Measurements from ENCODE around the gene TSPAN33. TPM values are rescaled to one million over a fixed set of nuclear protein-coding genes. Genes with fewer than 3 reads are reported as not detected.

The TSPAN33 gene
- total and polyA plus RNA-seq, 10 of the 15 experiments (the other 5 are each of a cell fraction or from before 2014, with no cell fraction given): 12.0 to 123 (median 86.3) TPM

DNA sequence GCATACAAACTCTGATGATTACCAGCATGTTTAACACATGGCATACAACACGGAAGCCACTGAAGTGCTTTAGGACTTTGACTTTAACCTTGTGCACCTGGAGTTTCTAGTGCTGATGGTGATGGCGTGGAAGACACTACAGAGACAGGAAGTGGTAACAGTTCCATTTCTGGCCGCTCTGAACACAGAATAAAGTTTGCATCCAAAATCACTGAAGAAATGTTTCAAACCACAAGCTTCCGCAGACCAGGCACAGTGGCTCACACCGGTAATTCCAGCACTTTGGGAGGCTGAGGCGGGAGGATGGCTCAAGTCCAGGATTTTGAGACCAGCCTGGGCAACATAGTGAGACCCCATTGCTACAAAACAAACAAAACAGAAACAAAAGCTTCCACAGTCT, 49.2 kb upstream of the TSPAN33 start (continued):
- no peak for TF ChIP-seq KDM1A (IDR thresholded peaks at IDR 0.05; ENCODE audit: borderline replicate concordance)
- no peak for TF ChIP-seq RFX5 (IDR thresholded peaks at IDR 0.05; ENCODE audit: low read depth, low read length)
- no peak for TF ChIP-seq NR2F1 (conservative IDR thresholded peaks at IDR 0.05)
- peak; percentile 66 for TF ChIP-seq SPI1 (IDR thresholded peaks at IDR 0.05; ENCODE audit: borderline replicate concordance, insufficient read depth, low read depth, low read length)
- TF ChIP-seq NFIC (IDR thresholded peaks at IDR 0.05; ENCODE audit: low read depth, low read length): peak; percentile 82
- TF ChIP-seq, protein P1, sequence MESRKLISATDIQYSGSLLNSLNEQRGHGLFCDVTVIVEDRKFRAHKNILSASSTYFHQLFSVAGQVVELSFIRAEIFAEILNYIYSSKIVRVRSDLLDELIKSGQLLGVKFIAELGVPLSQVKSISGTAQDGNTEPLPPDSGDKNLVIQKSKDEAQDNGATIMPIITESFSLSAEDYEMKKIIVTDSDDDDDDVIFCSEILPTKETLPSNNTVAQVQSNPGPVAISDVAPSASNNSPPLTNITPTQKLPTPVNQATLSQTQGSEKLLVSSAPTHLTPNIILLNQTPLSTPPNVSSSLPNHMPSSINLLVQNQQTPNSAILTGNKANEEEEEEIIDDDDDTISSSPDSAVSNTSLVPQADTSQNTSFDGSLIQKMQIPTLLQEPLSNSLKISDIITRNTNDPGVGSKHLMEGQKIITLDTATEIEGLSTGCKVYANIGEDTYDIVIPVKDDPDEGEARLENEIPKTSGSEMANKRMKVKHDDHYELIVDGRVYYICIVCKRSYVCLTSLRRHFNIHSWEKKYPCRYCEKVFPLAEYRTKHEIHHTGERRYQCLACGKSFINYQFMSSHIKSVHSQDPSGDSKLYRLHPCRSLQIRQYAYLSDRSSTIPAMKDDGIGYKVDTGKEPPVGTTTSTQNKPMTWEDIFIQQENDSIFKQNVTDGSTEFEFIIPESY (IDR thresholded peaks at IDR 0.05): no peak
- TF ChIP-seq MEF2A (IDR thresholded peaks at IDR 0.05; ENCODE audit: insufficient read depth, low read depth, low read length): peak; percentile 59; the same call in 1 of the 2 replicates
- TF ChIP-seq SMAD1 (IDR thresholded peaks at IDR 0.05; ENCODE audit: low read depth, partially characterized antibody): no peak
- no peak for TF ChIP-seq FOS (IDR thresholded peaks at IDR 0.05; ENCODE audit: borderline replicate concordance, extremely low read depth, insufficient read length)
- peak; percentile 62; the same call in 1 of the 2 replicates for TF ChIP-seq GABPA (IDR thresholded peaks at IDR 0.05; ENCODE audit: low read depth)
- peak; percentile 22 for TF ChIP-seq SP1 (IDR thresholded peaks at IDR 0.05; ENCODE audit: low read depth, low read length)
- no peak for TF ChIP-seq MYB (IDR thresholded peaks at IDR 0.05; ENCODE audit: borderline replicate concordance, low read depth, low read length)
- TF ChIP-seq, protein P2, sequence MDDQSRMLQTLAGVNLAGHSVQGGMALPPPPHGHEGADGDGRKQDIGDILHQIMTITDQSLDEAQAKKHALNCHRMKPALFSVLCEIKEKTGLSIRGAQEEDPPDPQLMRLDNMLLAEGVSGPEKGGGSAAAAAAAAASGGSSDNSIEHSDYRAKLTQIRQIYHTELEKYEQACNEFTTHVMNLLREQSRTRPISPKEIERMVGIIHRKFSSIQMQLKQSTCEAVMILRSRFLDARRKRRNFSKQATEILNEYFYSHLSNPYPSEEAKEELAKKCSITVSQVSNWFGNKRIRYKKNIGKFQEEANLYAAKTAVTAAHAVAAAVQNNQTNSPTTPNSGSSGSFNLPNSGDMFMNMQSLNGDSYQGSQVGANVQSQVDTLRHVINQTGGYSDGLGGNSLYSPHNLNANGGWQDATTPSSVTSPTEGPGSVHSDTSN (IDR thresholded peaks at IDR 0.05; ENCODE audit: insufficient replicate concordance, low read depth, low read length): no peak
- no peak for TF ChIP-seq TCF7 (IDR thresholded peaks at IDR 0.05; ENCODE audit: borderline replicate concordance)
- no peak for TF ChIP-seq ZNF384 (IDR thresholded peaks at IDR 0.05; ENCODE audit: borderline replicate concordance, low read depth, low read length)
- TF ChIP-seq, protein P3, sequence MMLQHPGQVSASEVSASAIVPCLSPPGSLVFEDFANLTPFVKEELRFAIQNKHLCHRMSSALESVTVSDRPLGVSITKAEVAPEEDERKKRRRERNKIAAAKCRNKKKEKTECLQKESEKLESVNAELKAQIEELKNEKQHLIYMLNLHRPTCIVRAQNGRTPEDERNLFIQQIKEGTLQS (IDR thresholded peaks at IDR 0.05; ENCODE audit: borderline replicate concordance, extremely low read depth, low read depth, low read length): no peak
- no peak for TF ChIP-seq NR2C2 (IDR thresholded peaks at IDR 0.05; ENCODE audit: borderline replicate concordance, control insufficient read depth, insufficient read length, low read depth)
- no peak for TF ChIP-seq ZNF622 (IDR thresholded peaks at IDR 0.05)
- TF ChIP-seq GATAD2B (conservative IDR thresholded peaks at IDR 0.05; ENCODE audit: low read depth): no peak
- no peak for TF ChIP-seq SIX5 (IDR thresholded peaks at IDR 0.05; ENCODE audit: low read depth, low read length, severe bottlenecking)
- TF ChIP-seq WRNIP1 (IDR thresholded peaks at IDR 0.05; ENCODE audit: borderline replicate concordance, low read depth, low read length): no peak
- TF ChIP-seq TBL1XR1 (IDR thresholded peaks at IDR 0.05; ENCODE audit: low read depth, low read length): no peak
- no peak for TF ChIP-seq CHD4 (IDR thresholded peaks at IDR 0.05)
- TF ChIP-seq CHD1 (IDR thresholded peaks at IDR 0.05; ENCODE audit: low read depth, low read length): no peak
- TF ChIP-seq YBX1 (IDR thresholded peaks at IDR 0.05): no peak
- TF ChIP-seq, protein P4, sequence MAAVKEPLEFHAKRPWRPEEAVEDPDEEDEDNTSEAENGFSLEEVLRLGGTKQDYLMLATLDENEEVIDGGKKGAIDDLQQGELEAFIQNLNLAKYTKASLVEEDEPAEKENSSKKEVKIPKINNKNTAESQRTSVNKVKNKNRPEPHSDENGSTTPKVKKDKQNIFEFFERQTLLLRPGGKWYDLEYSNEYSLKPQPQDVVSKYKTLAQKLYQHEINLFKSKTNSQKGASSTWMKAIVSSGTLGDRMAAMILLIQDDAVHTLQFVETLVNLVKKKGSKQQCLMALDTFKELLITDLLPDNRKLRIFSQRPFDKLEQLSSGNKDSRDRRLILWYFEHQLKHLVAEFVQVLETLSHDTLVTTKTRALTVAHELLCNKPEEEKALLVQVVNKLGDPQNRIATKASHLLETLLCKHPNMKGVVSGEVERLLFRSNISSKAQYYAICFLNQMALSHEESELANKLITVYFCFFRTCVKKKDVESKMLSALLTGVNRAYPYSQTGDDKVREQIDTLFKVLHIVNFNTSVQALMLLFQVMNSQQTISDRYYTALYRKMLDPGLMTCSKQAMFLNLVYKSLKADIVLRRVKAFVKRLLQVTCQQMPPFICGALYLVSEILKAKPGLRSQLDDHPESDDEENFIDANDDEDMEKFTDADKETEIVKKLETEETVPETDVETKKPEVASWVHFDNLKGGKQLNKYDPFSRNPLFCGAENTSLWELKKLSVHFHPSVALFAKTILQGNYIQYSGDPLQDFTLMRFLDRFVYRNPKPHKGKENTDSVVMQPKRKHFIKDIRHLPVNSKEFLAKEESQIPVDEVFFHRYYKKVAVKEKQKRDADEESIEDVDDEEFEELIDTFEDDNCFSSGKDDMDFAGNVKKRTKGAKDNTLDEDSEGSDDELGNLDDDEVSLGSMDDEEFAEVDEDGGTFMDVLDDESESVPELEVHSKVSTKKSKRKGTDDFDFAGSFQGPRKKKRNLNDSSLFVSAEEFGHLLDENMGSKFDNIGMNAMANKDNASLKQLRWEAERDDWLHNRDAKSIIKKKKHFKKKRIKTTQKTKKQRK (IDR thresholded peaks at IDR 0.05; ENCODE audit: low read depth, low read length): no peak
- no peak for TF ChIP-seq POLR2AphosphoS2 (IDR thresholded peaks at IDR 0.05; ENCODE audit: low read depth, low read length)

All from GM12878 (cell line).